PC-9 (cell line): ENCODE data around the gene GLRX. TPM values are rescaled to one million over a fixed set of nuclear protein-coding genes. Genes with fewer than 3 reads are reported as not detected.

ENCODE experiments used
- BruUV-seq: library from RNA; stranded (reverse); fragments of 400-500 nt; replicated peaks from 2 replicates; lab custom pipeline; 2021; lab: Mats Ljungman, UMichigan
- CTCF ChIA-PET: fragments of 300-600 bp; sonication (Branson Sonifier 250); formaldehyde crosslinking; loops from one replicate; lab custom pipeline; 2022; ENCODE audit warnings: antibody characterized with exemption; lab: Charles Lee
- POLR2A ChIA-PET: fragments of 300-600 bp; sonication (Branson Sonifier 250); formaldehyde crosslinking; loops from one replicate; lab custom pipeline; 2022; ENCODE audit warnings: antibody characterized with exemption; ENCODE audit not compliant: unreplicated experiment; lab: Charles Lee
- DNase-seq, 2 experiments: peaks; one replicate each; pipeline versions ENCODE4 v3.0.0 to v3.0.0-alpha.2; 2015 to 2022; ENCODE audit warnings: mixed read lengths in 1 of 2
- H2AFZ ChIP-seq: fragments of 200-600 bp; sonication (generic); 2 replicates; pipeline ENCODE4 v1.8.1; 2017; ENCODE audit warnings: antibody characterized with exemption
- H3F3A ChIP-seq: fragments of 200-600 bp; sonication (generic); 2 replicates; pipeline ENCODE4 v1.8.1; 2017; ENCODE audit warnings: antibody characterized with exemption, mild to moderate bottlenecking, low read depth; ENCODE audit not compliant: insufficient read depth
- H3K27ac ChIP-seq: fragments of 200-600 bp; sonication (generic); 2 replicates; pipeline ENCODE4 v1.6.1; 2016; ENCODE audit warnings: mixed run types
- H3K27me3 ChIP-seq: fragments of 200-600 bp; sonication (generic); 2 replicates; pipeline ENCODE4 v1.6.1; 2016; ENCODE audit warnings: low read depth, mixed run types; ENCODE audit not compliant: insufficient read depth
- H3K36me3 ChIP-seq: fragments of 200-600 bp; sonication (generic); 2 replicates; pipeline ENCODE4 v1.6.1; 2016; ENCODE audit warnings: low read depth, mixed run types
- H3K4me1 ChIP-seq: fragments of 200-600 bp; sonication (generic); replicated peaks from 2 replicates; pipeline ENCODE4 v1.6.1; 2016; ENCODE audit warnings: mixed run types; ENCODE audit not compliant: insufficient read depth
- H3K4me2 ChIP-seq: fragments of 200-600 bp; sonication (generic); 2 replicates; pipeline ENCODE4 v1.6.1; 2017; ENCODE audit warnings: mixed run types
- H3K4me3 ChIP-seq: fragments of 200-600 bp; sonication (generic); 2 replicates; pipeline ENCODE4 v1.6.1; 2016; ENCODE audit warnings: mixed run types
- H3K79me2 ChIP-seq: fragments of 200-600 bp; sonication (generic); 2 replicates; pipeline ENCODE4 v1.6.1; 2017; ENCODE audit warnings: low read depth, mixed run types
- H3K9me2 ChIP-seq: fragments of 200-600 bp; sonication (generic); 2 replicates; pipeline ENCODE4 v1.8.1; 2017; ENCODE audit warnings: mild to moderate bottlenecking; ENCODE audit not compliant: insufficient read depth
- H3K9me3 ChIP-seq: fragments of 200-600 bp; sonication (generic); 2 replicates; pipeline ENCODE4 v1.8.1; 2016; ENCODE audit warnings: low read depth; ENCODE audit not compliant: insufficient read depth
- H4K20me1 ChIP-seq: fragments of 200-600 bp; sonication (generic); 2 replicates; pipeline ENCODE4 v1.8.1; 2017; ENCODE audit not compliant: insufficient read depth
- EZH2 ChIP-seq: fragments of 200-600 bp; sonication (generic); IDR thresholded peaks from 2 replicates; pipeline ENCODE4 v1.8.0; 2017; ENCODE audit warnings: antibody characterized with exemption, low read depth
- intact Hi-C: fragments of 100-400 bp; cut with micrococcal nuclease; formaldehyde crosslinking; loops from one replicate; pipeline ENCODE4 v1.10.0; 2022; ENCODE audit not compliant: unreplicated experiment
- total RNA-seq: library from RNA; stranded (reverse); gene quantifications from 2 replicates; pipeline ENCODE4 v1.2.3, GENCODE V29; 2021
- TF ChIP-seq, protein P1 (sequence below): fragments of 200-600 bp; sonication (generic); conservative IDR thresholded peaks from 2 replicates; pipeline ENCODE4 v1.6.1; 2017; ENCODE audit warnings: mixed run types, antibody characterized with exemption, mild to moderate bottlenecking, moderate library complexity

The GLRX gene
- total RNA-seq, 1 experiment from 2014 or later = 25.5 TPM

GRCh38 chr5:95863383-95863757 is 40.8 kb upstream of the GLRX start:
- Histone ChIP-seq H3F3A (peaks cover 49% of the 10 kb centered on the region), H3K27ac (peak overlapping the region; percentile 95), H3K79me2 (no peaks in the 10 kb centered on the region), H2AFZ (peak overlapping the region; percentile 65; the same call in 1 of the 2 replicates), H4K20me1 (no peaks in the 10 kb centered on the region), H3K4me3 (no peak overlapping the region), H3K27me3 (no peaks in the 10 kb centered on the region), H3K4me1 (peaks cover 50% of the 10 kb centered on the region), H3K4me2 (peak overlapping the region; percentile 70; the same call in 1 of the 2 replicates), H3K9me2 (no peaks in the 10 kb centered on the region), H3K36me3 (no peaks in the 10 kb centered on the region), H3K9me3 (no peaks in the 10 kb centered on the region)
- no peak for DNase-seq
- ChIA-PET CTCF (no interaction called here), POLR2A (no interaction called here)
- no TSS peak for BruUV-seq
- intact Hi-C loops = loop anchor here (5.0 to 10.0 kb wide), 2 partner anchors 229 to 361 kb away; no protein-coding TSS in a partner anchor
- TF ChIP-seq EZH2 = no peak
- TF ChIP-seq, protein P1, sequence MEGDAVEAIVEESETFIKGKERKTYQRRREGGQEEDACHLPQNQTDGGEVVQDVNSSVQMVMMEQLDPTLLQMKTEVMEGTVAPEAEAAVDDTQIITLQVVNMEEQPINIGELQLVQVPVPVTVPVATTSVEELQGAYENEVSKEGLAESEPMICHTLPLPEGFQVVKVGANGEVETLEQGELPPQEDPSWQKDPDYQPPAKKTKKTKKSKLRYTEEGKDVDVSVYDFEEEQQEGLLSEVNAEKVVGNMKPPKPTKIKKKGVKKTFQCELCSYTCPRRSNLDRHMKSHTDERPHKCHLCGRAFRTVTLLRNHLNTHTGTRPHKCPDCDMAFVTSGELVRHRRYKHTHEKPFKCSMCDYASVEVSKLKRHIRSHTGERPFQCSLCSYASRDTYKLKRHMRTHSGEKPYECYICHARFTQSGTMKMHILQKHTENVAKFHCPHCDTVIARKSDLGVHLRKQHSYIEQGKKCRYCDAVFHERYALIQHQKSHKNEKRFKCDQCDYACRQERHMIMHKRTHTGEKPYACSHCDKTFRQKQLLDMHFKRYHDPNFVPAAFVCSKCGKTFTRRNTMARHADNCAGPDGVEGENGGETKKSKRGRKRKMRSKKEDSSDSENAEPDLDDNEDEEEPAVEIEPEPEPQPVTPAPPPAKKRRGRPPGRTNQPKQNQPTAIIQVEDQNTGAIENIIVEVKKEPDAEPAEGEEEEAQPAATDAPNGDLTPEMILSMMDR = no peak

GRCh38 chr5:95862671-95863382 is 40.3 kb upstream of the GLRX start:
- no peak overlapping the region for H3K4me3 ChIP-seq
- no peaks in the 10 kb centered on the region for H3K9me2 ChIP-seq
- no peaks in the 10 kb centered on the region for H3K36me3 ChIP-seq
- intact Hi-C loops = loop anchor here (5.0 to 10.0 kb wide), 2 partner anchors 229 to 362 kb away; no protein-coding TSS in a partner anchor
- peak in 1 of 2 experiments; percentile 82 for DNase-seq
- H3K79me2 ChIP-seq = no peaks in the 10 kb centered on the region
- no peak for TF ChIP-seq EZH2
- TF ChIP-seq, protein P1 = no peak
- H3F3A ChIP-seq = peaks cover 54% of the 10 kb centered on the region
- ChIA-PET CTCF (no interaction called here), POLR2A (interaction anchor here (0.6 kb wide), 1 partner anchor 216 kb away, joined by 4 read pairs; no protein-coding TSS in a partner anchor)
- peak overlapping the region; percentile 70 for H3K4me2 ChIP-seq
- peak overlapping the region; percentile 95 for H3K27ac ChIP-seq
- peaks cover 55% of the 10 kb centered on the region for H3K4me1 ChIP-seq
- no peaks in the 10 kb centered on the region for H4K20me1 ChIP-seq
- BruUV-seq = no TSS peak
- no peaks in the 10 kb centered on the region for H3K27me3 ChIP-seq
- peak overlapping the region; percentile 65; the same call in 1 of the 2 replicates for H2AFZ ChIP-seq
- no peaks in the 10 kb centered on the region for H3K9me3 ChIP-seq

DNA sequence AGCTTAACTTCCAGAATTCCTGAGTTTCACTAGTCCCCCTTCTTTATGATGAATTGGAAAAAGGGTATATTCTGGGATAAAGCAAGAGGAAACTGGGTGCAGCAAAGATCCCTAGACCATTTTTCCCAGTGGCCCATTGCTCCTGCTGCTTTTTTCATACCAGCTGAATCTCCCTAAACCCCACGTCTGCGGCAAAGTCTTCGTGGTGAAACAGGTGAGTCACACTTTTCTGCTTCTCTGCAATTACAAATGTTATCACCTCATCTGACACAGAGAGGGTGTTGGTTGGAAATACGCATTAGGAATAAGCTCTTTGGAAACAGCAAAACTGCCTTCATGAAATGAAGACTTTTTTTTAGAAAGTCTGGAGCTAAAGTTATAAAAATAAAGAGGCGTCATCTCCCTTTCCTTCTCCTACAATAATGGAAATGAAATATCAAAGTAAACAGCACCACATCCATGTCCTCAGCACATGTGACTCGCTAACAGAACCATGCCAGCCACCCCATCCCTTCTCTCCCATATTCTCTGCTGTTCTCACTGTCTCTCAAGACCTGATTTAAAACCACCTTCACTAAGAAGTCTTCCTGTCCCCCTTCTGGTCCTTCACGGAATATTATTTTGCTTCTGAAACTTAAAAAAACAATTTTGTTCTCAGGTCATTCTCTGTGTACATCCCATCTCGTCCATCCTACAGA is 39.5 kb upstream of the GLRX start:
- Histone ChIP-seq H3K79me2 (no peaks in the 10 kb centered on the region), H3K9me2 (no peaks in the 10 kb centered on the region), H4K20me1 (no peaks in the 10 kb centered on the region), H3K36me3 (no peaks in the 10 kb centered on the region), H3K9me3 (no peaks in the 10 kb centered on the region), H3F3A (peaks cover 54% of the 10 kb centered on the region), H3K4me3 (peak overlapping the region; percentile 46; the same call in 1 of the 2 replicates), H3K27ac (peak overlapping the region; percentile 95), H3K4me2 (peak overlapping the region; percentile 70), H2AFZ (peak overlapping the region; percentile 45; the same call in 1 of the 2 replicates), H3K27me3 (no peaks in the 10 kb centered on the region), H3K4me1 (peaks cover 56% of the 10 kb centered on the region)
- CTCF ChIA-PET = interaction anchor here (0.5 kb wide), 1 partner anchor 87 kb away, joined by 4 read pairs; no protein-coding TSS in a partner anchor
- POLR2A ChIA-PET = interaction anchor here (0.5 to 0.7 kb wide), 2 partner anchors 13 to 206 kb away, joined by 6 to 8 read pairs; no protein-coding TSS in a partner anchor
- intact Hi-C loops = loop anchor here (1.0 to 10.0 kb wide), 4 partner anchors 21 to 363 kb away; no protein-coding TSS in a partner anchor
- BruUV-seq = no TSS peak
- no peak for TF ChIP-seq EZH2
- TF ChIP-seq, protein P1 = no peak
- DNase-seq = peak in 1 of 2 experiments; percentile 84
